SK-N-SH (cell line): Measurements from ENCODE around the gene PPP1R13L.

Source experiments
- CHD2 ChIP-seq: fragments of 150-350 bp; IDR thresholded peaks from 2 replicates; pipeline ENCODE4 v1.6.1; 2018; ENCODE audit warnings: low read length; ENCODE audit not compliant: partially characterized antibody
- CTCF ChIP-seq: fragments of 200-600 bp; sonication (generic); IDR thresholded peaks from 2 replicates; pipeline ENCODE4 v1.6.1; 2017; ENCODE audit warnings: antibody characterized with exemption, mild to moderate bottlenecking, moderate library complexity
- EP300 ChIP-seq, 2 experiments: IDR thresholded peaks; 2 replicates each; pipeline versions ENCODE4 v1.4.0 to v1.6.1; 2012; ENCODE audit warnings: borderline replicate concordance in 1 of 2, low read depth in 1 of 2, low read length in 1 of 2
- EZH2phosphoT487 ChIP-seq: fragments of 200-600 bp; sonication (generic); IDR thresholded peaks from 2 replicates; pipeline ENCODE4 v1.6.1; 2017; ENCODE audit warnings: low read depth, mixed run types, mild to moderate bottlenecking, antibody characterized with exemption, moderate library complexity, borderline replicate concordance
- JUND ChIP-seq: IDR thresholded peaks from 2 replicates; pipeline ENCODE4 v1.4.0; 2012
- NRF1 ChIP-seq: IDR thresholded peaks from 2 replicates; pipeline ENCODE4 v1.6.1; 2012; ENCODE audit warnings: low read depth, mild to moderate bottlenecking, low read length
- POLR2AphosphoS5 ChIP-seq: IDR thresholded peaks from 2 replicates; pipeline ENCODE4 v1.6.1; 2012; ENCODE audit warnings: low read depth, low read length
- RAD21 ChIP-seq: IDR thresholded peaks from 2 replicates; pipeline ENCODE4 v1.6.1; 2012; ENCODE audit warnings: mild to moderate bottlenecking, low read length
- SMC3 ChIP-seq: IDR thresholded peaks from 2 replicates; pipeline ENCODE4 v1.6.1; 2012; ENCODE audit warnings: low read depth, low read length, improper control_type of control experiment
- TAF1 ChIP-seq: IDR thresholded peaks from 2 replicates; pipeline ENCODE4 v1.6.1; 2012; ENCODE audit warnings: low read depth, mild to moderate bottlenecking, low read length, moderate library complexity, borderline replicate concordance

GRCh38 chr19:45352914-45353796, 51.7 kb downstream of the PPP1R13L start:
- TF ChIP-seq CHD2 = no peak
- TF ChIP-seq EZH2phosphoT487 = no peak
- TF ChIP-seq RAD21 = no peak
- TF ChIP-seq SMC3 = no peak
- TF ChIP-seq CTCF = no peak
- no peak for TF ChIP-seq NRF1
- TF ChIP-seq POLR2AphosphoS5 = no peak
- TF ChIP-seq JUND = no peak
- no peak for TF ChIP-seq TAF1
- TF ChIP-seq EP300 (IDR thresholded peaks at IDR 0.05; ENCODE audit: borderline replicate concordance in 1 of 2, low read depth in 1 of 2, low read length in 1 of 2) = no peak
